Prostate gland (tissue), 2 donors: ENCODE measurements around the gene C1orf21.

Source experiments
- CTCF ChIP-seq, 4 experiments: fragments of 200-600 bp in 2 of 4; fragments of 450-650 bp in 2 of 4; sonication (generic) in 2 of 4; IDR thresholded peaks; 1 replicate in 3 of 4; 2 replicates in 1 of 4; pipeline ENCODE4 v1.5.1; 2016 to 2019; ENCODE audit warnings: antibody characterized with exemption in 4 of 4, mild to moderate bottlenecking in 2 of 4, moderate library complexity in 2 of 4
- POLR2A ChIP-seq: fragments of 450-650 bp; IDR thresholded peaks from one replicate; pipeline ENCODE4 v1.6.1; 2016; ENCODE audit warnings: antibody characterized with exemption, mild to moderate bottlenecking
- POLR2AphosphoS5 ChIP-seq: sonication (generic); formaldehyde crosslinking; IDR thresholded peaks from one replicate; pipeline ENCODE4 v1.6.1; 2017; ENCODE audit warnings: antibody characterized with exemption

- TF ChIP-seq CTCF (IDR thresholded peaks at IDR 0.05) (no peak), POLR2A (no peak), POLR2AphosphoS5 (no peak)
Measured at GRCh38 chr1:184641894-184642293, 255.1 kb downstream of the C1orf21 start.
